GM20431 (cell line): ENCODE data around the gene GLIS1.

ENCODE experiments used
- in situ Hi-C: fragments of 300-500 bp; cut with MseI, MboI; formaldehyde crosslinking; loops from one replicate; pipeline ENCODE4 v1.15.0; 2020; ENCODE audit warnings: low sequenced_read_pairs; ENCODE audit not compliant: unreplicated experiment

GLIS1 gene

GRCh38 chr1:53625049-53625448 is 113.9 kb downstream of the GLIS1 start:
- in situ Hi-C loops, result no loop called here

GRCh38 chr1:53622531-53622930 is 116.4 kb downstream of the GLIS1 start:
- in situ Hi-C loops, result no loop called here

GRCh38 chr1:53621144-53621543 is 117.8 kb downstream of the GLIS1 start:
- in situ Hi-C loops, result no loop called here

- in situ Hi-C loops, result no loop called here
Observed at GRCh38 chr1:53620061-53620855, 118.7 kb downstream of the GLIS1 start.

GRCh38 chr1:53619367-53620060 is 119.5 kb downstream of the GLIS1 start:
- in situ Hi-C loops, result no loop called here

GRCh38 chr1:53618500-53619366 is 120.2 kb downstream of the GLIS1 start:
- in situ Hi-C loops, result no loop called here

GRCh38 chr1:53617851-53618499 is 121.0 kb downstream of the GLIS1 start:
- in situ Hi-C loops, result no loop called here

- in situ Hi-C loops, result no loop called here
Observed at GRCh38 chr1:53617382-53617781, 121.6 kb downstream of the GLIS1 start.

- in situ Hi-C loops, result no loop called here
Observed at GRCh38 chr1:53616927-53617326, 122.0 kb downstream of the GLIS1 start.

- in situ Hi-C loops, result no loop called here
Observed at GRCh38 chr1:53616511-53616910, 122.5 kb downstream of the GLIS1 start.

- in situ Hi-C loops, result no loop called here
Observed at GRCh38 chr1:53615101-53615500, 123.9 kb downstream of the GLIS1 start.

GRCh38 chr1:53614231-53615021 is 124.5 kb downstream of the GLIS1 start:
- in situ Hi-C loops, result no loop called here

GRCh38 chr1:53608676-53609075 is 130.3 kb downstream of the GLIS1 start:
- in situ Hi-C loops, result no loop called here

- in situ Hi-C loops, result no loop called here
Observed at GRCh38 chr1:53608071-53608470, 130.9 kb downstream of the GLIS1 start.

- in situ Hi-C loops, result no loop called here
Observed at GRCh38 chr1:53606651-53607051, 132.3 kb downstream of the GLIS1 start.

- in situ Hi-C loops, result no loop called here
Observed at GRCh38 chr1:53606197-53606596, 132.8 kb downstream of the GLIS1 start.

GRCh38 chr1:53605181-53605580 is 133.8 kb downstream of the GLIS1 start:
- in situ Hi-C loops, result no loop called here

- in situ Hi-C loops, result no loop called here
Observed at GRCh38 chr1:53604291-53604919, 134.6 kb downstream of the GLIS1 start.

GRCh38 chr1:53603431-53603830 is 135.5 kb downstream of the GLIS1 start:
- in situ Hi-C loops, result no loop called here
